ENCODE data around the gene ZNF436. TPM values are rescaled to one million over a fixed set of nuclear protein-coding genes. Genes with fewer than 3 reads are reported as not detected.
A peak's percentile ranks its signal among the peaks of the same experiment; 100 is the strongest.

ZNF436 gene
- total and polyA plus RNA-seq, 9 of the 15 experiments (the other 6 are each of a cell fraction or from before 2014, with no cell fraction given), result 2.1 to 11.3 (median 6.8) TPM

DNA sequence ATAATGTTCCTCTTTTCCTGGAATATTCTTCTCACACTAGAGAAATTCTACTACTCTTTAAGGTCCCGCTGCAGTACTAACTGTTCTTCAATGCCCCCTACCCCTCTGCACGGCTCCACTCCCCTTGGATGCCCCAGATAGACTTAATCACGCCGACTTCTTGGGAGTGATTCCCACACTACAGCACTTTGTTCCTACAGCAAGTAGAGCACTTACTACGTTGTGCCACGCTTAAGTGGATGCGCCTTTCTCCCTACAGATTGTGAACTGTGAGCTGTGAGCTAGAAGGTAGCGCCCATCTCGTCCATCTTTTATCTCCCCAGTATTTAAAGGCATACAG lies 2.2 kb downstream of the ZNF436 start:
- ATAC-seq (no peak), DNase-seq (ENCODE audit: extremely low read depth in 1 of 4, low spot score in 3 of 4) (peak in 1 of 4 experiments; percentile 56), FAIRE-seq (no peak)
- H3K27ac ChIP-seq (ENCODE audit: extremely low read depth, low read depth, low read length), result peak overlapping the region; percentile 69
- no TSS peak for BruUV-seq (replicated peaks)
- H3K9me3 ChIP-seq (replicated peaks; ENCODE audit: control insufficient read depth, insufficient read depth, low read depth, low read length), result peaks cover 19% of the 10 kb centered on the region
- intact Hi-C loops (cut with micrococcal nuclease) (no loop called here), in situ Hi-C loops (cut with MboI) (no loop called here)
- H3K9ac ChIP-seq (ENCODE audit: insufficient read depth in 1 of 2, low read depth in 2 of 2, low read length in 2 of 2), result peak overlapping the region; percentile 84 to 99; a peak in 3 of 4 replicates
- no peaks in the 10 kb centered on the region for H3K27me3 ChIP-seq (ENCODE audit: control insufficient read depth in 2 of 2, insufficient read depth in 2 of 2, low read length in 2 of 2)
- peak overlapping the region; percentile 88 for H2AFZ ChIP-seq (ENCODE audit: low read depth, low read length)
- peaks cover 54% of the 10 kb centered on the region for H3K79me2 ChIP-seq (ENCODE audit: control insufficient read depth, insufficient read depth, low read length)
- peaks cover 23 to 36% of the 10 kb centered on the region in 2 experiments for H3K4me1 ChIP-seq (replicated peaks in 1 of 2; ENCODE audit: control insufficient read depth in 2 of 2, insufficient read depth in 2 of 2, low read length in 2 of 2)
- peak overlapping the region; percentile 58 for H3K4me3 ChIP-seq
- ChIA-PET CTCF (ENCODE audit: low intra/inter-chr PET ratio) (no interaction called here), POLR2A (interaction anchor here (0.6 to 1.9 kb wide), 6 partner anchors 11 to 26 kb away, joined by 3 to 27 read pairs (median 4); partner anchors contain the start of gene HNRNPR)
- H3K4me2 ChIP-seq (ENCODE audit: insufficient read depth, low read length), result peak overlapping the region; percentile 98
- peaks cover 41% of the 10 kb centered on the region for H3K36me3 ChIP-seq (ENCODE audit: control insufficient read depth, insufficient read depth, low read length)
- no peaks in the 10 kb centered on the region for H3K9me1 ChIP-seq (ENCODE audit: control insufficient read depth, insufficient read depth, low read length)
- WGBS (ENCODE audit: insufficient coverage, low coverage, missing lambda C conversion rate), result 1% methylated on average over 9 of the region's 9 CpGs
- no peaks in the 10 kb centered on the region for H4K20me1 ChIP-seq (replicated peaks; ENCODE audit: control insufficient read depth, insufficient read depth, low read length)
- TF ChIP-seq CBFA2T2 (conservative IDR thresholded peaks at IDR 0.05) (no peak), SMARCB1 (IDR thresholded peaks at IDR 0.05; ENCODE audit: insufficient read length, low read depth) (no peak), CREB1 (IDR thresholded peaks at IDR 0.05) (peak; percentile 47; the same call in 1 of the 2 replicates), CREB1 (CRISPR knock-in tag; IDR thresholded peaks at IDR 0.05) (no peak), TOE1 (IDR thresholded peaks at IDR 0.05; ENCODE audit: borderline replicate concordance) (0 out of 2 replicates have a peak, but pooled peaks have one; percentile 5), TOE1 (CRISPR knock-in tag; IDR thresholded peaks at IDR 0.05; ENCODE audit: borderline replicate concordance, low read depth) (peak; percentile 30; the same call in 1 of the 2 replicates), RCOR1 (IDR thresholded peaks at IDR 0.05; ENCODE audit: borderline replicate concordance in 1 of 2, low read depth in 2 of 2, low read length in 2 of 2) (peak in 1 of 2 experiments; percentile 19; a peak in 1 of 4 replicates), MIER1 (IDR thresholded peaks at IDR 0.05; ENCODE audit: low read depth) (no peak)
- TF ChIP-seq, protein P1, sequence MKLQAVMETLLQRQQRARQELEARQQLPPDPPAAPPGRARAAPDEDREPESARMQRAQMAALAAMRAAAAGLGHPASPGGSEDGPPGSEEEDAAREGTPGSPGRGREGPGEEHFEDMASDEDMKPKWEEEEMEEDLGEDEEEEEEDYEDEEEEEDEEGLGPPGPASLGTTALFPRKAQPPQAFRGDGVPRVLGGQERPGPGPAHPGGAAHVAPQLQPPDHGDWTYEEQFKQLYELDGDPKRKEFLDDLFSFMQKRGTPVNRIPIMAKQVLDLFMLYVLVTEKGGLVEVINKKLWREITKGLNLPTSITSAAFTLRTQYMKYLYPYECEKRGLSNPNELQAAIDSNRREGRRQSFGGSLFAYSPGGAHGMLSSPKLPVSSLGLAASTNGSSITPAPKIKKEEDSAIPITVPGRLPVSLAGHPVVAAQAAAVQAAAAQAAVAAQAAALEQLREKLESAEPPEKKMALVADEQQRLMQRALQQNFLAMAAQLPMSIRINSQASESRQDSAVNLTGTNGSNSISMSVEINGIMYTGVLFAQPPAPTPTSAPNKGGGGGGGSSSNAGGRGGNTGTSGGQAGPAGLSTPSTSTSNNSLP (IDR thresholded peaks at IDR 0.05; ENCODE audit: borderline replicate concordance, low read depth, low read length), result 0 out of 2 replicates have a peak, but pooled peaks have one; percentile 35
- TF ChIP-seq, protein P2, sequence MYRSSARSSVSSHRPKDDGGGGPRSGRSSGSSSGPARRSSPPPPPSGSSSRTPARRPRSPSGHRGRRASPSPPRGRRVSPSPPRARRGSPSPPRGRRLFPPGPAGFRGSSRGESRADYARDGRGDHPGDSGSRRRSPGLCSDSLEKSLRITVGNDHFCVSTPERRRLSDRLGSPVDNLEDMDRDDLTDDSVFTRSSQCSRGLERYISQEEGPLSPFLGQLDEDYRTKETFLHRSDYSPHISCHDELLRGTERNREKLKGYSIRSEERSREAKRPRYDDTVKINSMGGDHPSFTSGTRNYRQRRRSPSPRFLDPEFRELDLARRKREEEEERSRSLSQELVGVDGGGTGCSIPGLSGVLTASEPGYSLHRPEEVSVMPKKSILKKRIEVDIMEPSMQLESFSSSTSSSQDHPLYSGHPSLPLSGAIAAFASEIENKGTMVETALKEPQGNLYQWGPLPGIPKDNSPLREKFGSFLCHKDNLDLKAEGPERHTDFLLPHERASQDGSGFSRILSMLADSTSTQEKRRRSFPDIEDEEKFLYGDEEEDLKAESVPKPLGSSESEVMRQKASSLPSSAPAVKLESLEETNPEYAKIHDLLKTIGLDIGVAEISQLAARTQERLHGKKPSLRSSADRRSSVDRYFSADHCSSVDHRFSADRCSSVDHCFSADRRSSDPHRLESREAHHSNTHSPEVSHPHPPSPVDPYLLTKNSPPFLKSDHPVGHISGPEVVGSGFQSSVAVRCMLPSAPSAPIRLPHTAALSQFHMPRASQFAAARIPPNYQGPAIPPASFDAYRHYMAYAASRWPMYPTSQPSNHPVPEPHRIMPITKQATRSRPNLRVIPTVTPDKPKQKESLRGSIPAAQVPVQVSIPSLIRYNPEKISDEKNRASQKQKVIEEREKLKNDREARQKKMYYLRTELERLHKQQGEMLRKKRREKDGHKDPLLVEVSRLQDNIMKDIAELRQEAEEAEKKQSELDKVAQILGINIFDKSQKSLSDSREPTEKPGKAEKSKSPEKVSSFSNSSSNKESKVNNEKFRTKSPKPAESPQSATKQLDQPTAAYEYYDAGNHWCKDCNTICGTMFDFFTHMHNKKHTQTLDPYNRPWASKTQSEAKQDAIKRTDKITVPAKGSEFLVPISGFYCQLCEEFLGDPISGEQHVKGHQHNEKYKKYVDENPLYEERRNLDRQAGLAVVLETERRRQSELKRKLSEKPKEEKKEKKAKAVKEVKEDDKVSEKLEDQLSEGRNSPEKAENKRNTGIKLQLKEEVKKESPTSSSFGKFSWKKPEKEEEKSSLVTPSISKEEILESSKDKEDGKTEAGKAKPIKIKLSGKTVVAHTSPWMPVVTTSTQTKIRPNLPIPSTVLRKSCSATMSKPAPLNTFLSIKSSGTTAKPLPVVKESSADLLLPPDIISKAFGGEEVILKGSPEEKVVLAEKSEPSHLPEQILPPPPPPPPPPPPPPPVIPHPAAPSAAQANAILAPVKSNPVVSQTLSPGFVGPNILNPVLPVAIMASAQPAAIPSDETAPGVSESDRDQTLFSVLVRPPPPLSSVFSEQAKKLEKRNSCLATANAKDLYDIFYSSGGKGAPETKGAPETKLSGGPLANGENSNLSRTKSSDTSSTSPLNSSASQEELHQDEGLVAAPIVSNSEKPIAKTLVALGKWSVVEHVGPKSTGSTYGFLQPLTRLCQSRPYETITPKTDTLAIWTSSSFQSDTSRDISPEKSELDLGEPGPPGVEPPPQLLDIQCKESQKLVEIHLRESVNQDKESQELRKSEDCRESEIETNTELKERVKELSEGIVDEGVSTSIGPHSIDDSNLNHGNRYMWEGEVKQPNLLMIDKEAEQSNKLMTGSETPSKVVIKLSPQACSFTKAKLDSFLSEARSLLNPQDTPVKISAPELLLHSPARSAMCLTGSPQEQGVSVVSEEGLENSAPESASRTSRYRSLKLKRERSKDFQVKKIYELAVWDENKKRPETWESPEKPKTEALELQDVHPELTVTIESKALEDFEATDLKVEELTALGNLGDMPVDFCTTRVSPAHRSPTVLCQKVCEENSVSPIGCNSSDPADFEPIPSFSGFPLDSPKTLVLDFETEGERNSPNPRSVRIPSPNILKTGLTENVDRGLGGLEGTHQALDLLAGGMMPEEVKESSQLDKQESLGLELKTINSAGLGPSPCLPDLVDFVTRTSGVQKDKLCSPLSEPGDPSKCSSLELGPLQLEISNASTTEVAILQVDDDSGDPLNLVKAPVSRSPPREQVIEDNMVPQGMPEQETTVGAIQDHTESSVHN (IDR thresholded peaks at IDR 0.05; ENCODE audit: borderline replicate concordance in 1 of 2, low read depth in 1 of 2), result no peak
